Keratinocyte (primary cell): ENCODE results near the gene CLEC1B.

ENCODE experiments used
- CTCF ChIP-seq, 3 experiments: IDR thresholded peaks in 1 of 3; conservative IDR thresholded peaks in 1 of 3; optimal IDR thresholded peaks in 1 of 3; 2 replicates in 2 of 3; 3 replicates in 1 of 3; pipeline versions ENCODE3 to v1.5.1; 2011; ENCODE audit warnings: low read length in 3 of 3, mild to moderate bottlenecking in 3 of 3, moderate library complexity in 2 of 3, control low read depth in 1 of 3, inconsistent platforms in 1 of 3; ENCODE audit not compliant: insufficient read depth in 2 of 3; ENCODE audit errors: extremely low read depth in 1 of 3
- EZH2 ChIP-seq: IDR thresholded peaks from one replicate; pipeline ENCODE4 v1.6.1; 2012; ENCODE audit warnings: inconsistent platforms, mild to moderate bottlenecking, low read length, moderate library complexity

- TF ChIP-seq CTCF (optimal IDR thresholded peaks at IDR 0.05 in 1 of 3, IDR thresholded peaks at IDR 0.05 in 1 of 3, conservative IDR thresholded peaks at IDR 0.05 in 1 of 3; ENCODE audit: extremely low read depth in 1 of 3, insufficient read depth in 2 of 3, low read length in 3 of 3) (no peak), EZH2 (no peak)
Observed at GRCh38 chr12:9969673-9970072, 29.2 kb downstream of the CLEC1B start.
